Activated CD4-positive, alpha-beta T cell treated with anti-CD3 and anti-CD28 coated beads, Interleukin-2, amount 10 ng/mL, durations not matched to agents 24 days and 14 days (primary cell): ENCODE measurements around the gene DDHD1. TPM values are rescaled to one million over a fixed set of nuclear protein-coding genes. Genes with fewer than 3 reads are reported as not detected.

ENCODE experiments used
- DNase-seq: peaks from one replicate; pipeline ENCODE4 v3.0.0; 2022
- H3K27ac Mint-ChIP-seq: one replicate; pipeline ENCODE4 v1.8.0; 2022; ENCODE audit warnings: mild to moderate bottlenecking, mixed read lengths
- H3K27me3 Mint-ChIP-seq: one replicate; pipeline ENCODE4 v1.8.0; 2022; ENCODE audit warnings: mixed read lengths
- H3K36me3 Mint-ChIP-seq: one replicate; pipeline ENCODE4 v1.8.0; 2022; ENCODE audit warnings: low read depth, mild to moderate bottlenecking, mixed read lengths
- H3K4me1 Mint-ChIP-seq: one replicate; pipeline ENCODE4 v1.8.0; 2021; ENCODE audit warnings: mixed read lengths
- H3K4me3 Mint-ChIP-seq: one replicate; pipeline ENCODE4 v1.8.0; 2022; ENCODE audit warnings: mild to moderate bottlenecking, moderate library complexity, mixed read lengths
- H3K9me3 Mint-ChIP-seq: one replicate; pipeline ENCODE4 v1.8.0; 2021; ENCODE audit warnings: mixed read lengths
- intact Hi-C: fragments of 100-400 bp; cut with micrococcal nuclease; formaldehyde crosslinking; loops from one replicate; pipeline ENCODE4 v1.15.1; 2023
- total RNA-seq: library from RNA; stranded (reverse); gene quantifications from 2 replicates; pipeline ENCODE4 v1.2.3, GENCODE V29; 2022

DDHD1 gene
- total RNA-seq, 1 donor from 2014 or later = 70.2 TPM

DNA sequence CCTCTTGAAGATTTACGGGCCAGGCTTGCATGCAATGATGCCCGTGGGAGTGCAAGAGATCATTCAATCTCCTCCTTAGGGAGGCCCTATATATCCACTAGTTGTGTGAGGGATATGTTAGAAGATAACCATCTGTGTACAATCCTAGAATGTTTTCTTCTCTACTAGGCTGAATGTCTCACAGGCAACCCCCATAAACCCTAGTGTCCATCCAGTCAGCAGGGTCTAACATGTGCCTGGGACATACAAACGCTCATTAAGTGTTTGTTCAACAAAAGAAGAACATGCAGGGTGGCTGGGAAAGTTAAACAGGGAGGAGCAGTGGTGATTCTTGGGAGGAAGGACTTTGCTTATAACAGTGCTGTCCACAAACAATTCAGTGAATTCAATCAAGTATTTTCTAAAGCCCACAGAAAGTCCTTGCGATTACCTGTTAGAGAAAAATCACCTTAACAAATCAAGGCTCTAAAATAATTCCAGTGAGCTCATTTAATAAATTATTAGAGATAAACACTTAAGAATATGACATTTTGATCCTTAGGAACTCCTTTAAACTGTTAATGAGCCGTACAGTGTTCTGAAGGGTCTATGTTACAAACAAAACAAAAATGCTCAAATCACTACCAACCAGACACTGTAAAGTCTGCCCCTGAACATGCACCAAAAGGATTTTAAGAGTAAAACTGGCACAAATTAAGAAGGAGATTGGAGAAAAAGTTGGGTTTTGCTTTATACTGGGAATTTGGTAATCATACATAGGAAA, 105.6 kb downstream of the DDHD1 start:
- no peak overlapping the region for H3K27ac Mint-ChIP-seq
- DNase-seq = no peak
- no peaks in the 10 kb centered on the region for H3K9me3 Mint-ChIP-seq
- no peaks in the 10 kb centered on the region for H3K27me3 Mint-ChIP-seq
- H3K4me1 Mint-ChIP-seq = peaks cover 4% of the 10 kb centered on the region
- peaks cover 55% of the 10 kb centered on the region for H3K36me3 Mint-ChIP-seq
- intact Hi-C loops = no loop called here
- H3K4me3 Mint-ChIP-seq = no peak overlapping the region

DNA sequence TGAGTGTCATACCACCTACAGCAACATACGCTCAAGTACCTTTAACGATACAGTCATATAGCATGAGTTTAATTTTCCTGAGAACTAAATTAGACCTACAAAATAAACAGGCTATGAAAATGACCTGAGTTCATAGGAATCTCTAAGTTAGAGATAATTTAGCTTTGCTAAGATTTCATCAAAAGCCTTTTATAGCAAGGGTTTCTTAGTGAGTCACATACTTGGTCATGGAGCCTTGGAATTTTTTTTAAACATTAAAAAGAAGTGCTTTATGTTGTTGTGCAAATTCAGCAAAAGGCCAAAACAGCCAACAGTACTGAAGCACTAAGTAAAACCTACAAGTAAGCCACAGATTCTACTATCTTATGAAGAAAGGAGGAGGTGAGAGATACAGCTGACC, 108.6 kb downstream of the DDHD1 start:
- Mint-ChIP-seq H3K27me3 (no peaks in the 10 kb centered on the region), H3K4me3 (no peak overlapping the region), H3K36me3 (peaks cover 62% of the 10 kb centered on the region), H3K27ac (no peak overlapping the region), H3K9me3 (peaks cover 6% of the 10 kb centered on the region), H3K4me1 (peaks cover 7% of the 10 kb centered on the region)
- intact Hi-C loops = no loop called here
- no peak for DNase-seq

DNA sequence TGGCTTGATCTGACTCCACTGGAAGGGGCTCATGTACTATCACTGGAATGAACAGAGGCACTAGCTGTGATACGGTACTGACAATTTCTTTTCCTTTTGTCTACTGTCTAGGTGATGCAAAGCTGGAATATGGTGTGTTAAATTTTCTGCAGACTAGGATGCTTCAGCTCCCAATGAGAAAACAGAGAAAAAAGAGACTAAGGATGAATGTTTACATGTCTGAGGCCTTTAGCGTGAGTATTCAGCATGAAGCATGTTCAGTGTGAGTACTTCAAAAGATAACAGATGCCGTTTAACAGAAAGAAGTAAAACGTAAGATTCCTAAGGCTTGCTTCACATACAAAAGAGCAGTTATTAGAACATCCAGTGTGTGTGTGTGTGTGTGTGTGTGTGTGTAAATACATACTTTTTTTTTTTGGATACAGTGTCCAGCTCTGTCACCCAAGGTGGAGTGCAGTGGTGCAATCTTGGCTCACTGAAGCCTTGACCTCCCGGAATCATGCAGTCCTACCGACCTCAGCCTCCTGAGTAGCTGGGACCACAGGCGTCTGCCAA, 110.0 kb downstream of the DDHD1 start:
- peaks cover 66% of the 10 kb centered on the region for H3K36me3 Mint-ChIP-seq
- peaks cover 6% of the 10 kb centered on the region for H3K9me3 Mint-ChIP-seq
- no peak overlapping the region for H3K27ac Mint-ChIP-seq
- peaks cover 10% of the 10 kb centered on the region for H3K4me1 Mint-ChIP-seq
- no peak for DNase-seq
- intact Hi-C loops = no loop called here
- H3K4me3 Mint-ChIP-seq = no peak overlapping the region
- H3K27me3 Mint-ChIP-seq = no peaks in the 10 kb centered on the region

DNA sequence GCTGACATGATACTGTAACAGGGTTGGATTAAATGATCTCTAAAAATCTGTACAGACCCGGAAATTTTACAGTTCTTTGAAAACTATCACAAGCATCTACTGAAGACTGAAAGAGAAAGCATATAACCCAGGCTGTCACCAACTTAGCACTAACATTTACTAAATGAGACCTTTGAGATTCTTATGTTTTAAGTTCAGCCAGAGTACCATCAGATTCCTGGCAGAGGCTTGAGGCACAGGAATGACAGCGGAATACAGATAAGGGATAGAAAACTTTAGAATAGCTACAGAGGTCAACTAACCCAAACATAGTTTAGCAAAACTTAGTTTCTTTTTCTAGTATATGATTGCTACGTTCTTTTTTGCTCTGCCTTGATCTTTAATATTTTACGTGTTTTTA, 110.6 kb downstream of the DDHD1 start:
- H3K27ac Mint-ChIP-seq = no peak overlapping the region
- H3K4me3 Mint-ChIP-seq = no peak overlapping the region
- H3K9me3 Mint-ChIP-seq = peaks cover 6% of the 10 kb centered on the region
- no peaks in the 10 kb centered on the region for H3K27me3 Mint-ChIP-seq
- peaks cover 70% of the 10 kb centered on the region for H3K36me3 Mint-ChIP-seq
- intact Hi-C loops = no loop called here
- H3K4me1 Mint-ChIP-seq = peaks cover 10% of the 10 kb centered on the region
- no peak for DNase-seq

GRCh38 chr14:53041067-53041466, 112.1 kb downstream of the DDHD1 start:
- peaks cover 11% of the 10 kb centered on the region for H3K9me3 Mint-ChIP-seq
- peaks cover 73% of the 10 kb centered on the region for H3K36me3 Mint-ChIP-seq
- no peak for DNase-seq
- H3K27ac Mint-ChIP-seq = no peak overlapping the region
- intact Hi-C loops = no loop called here
- peaks cover 10% of the 10 kb centered on the region for H3K4me1 Mint-ChIP-seq
- no peaks in the 10 kb centered on the region for H3K27me3 Mint-ChIP-seq
- H3K4me3 Mint-ChIP-seq = no peak overlapping the region

GRCh38 chr14:53038629-53039028, 114.5 kb downstream of the DDHD1 start:
- peaks cover 11% of the 10 kb centered on the region for H3K9me3 Mint-ChIP-seq
- no peak for DNase-seq
- H3K27ac Mint-ChIP-seq = no peak overlapping the region
- intact Hi-C loops = no loop called here
- no peak overlapping the region for H3K4me3 Mint-ChIP-seq
- H3K36me3 Mint-ChIP-seq = peaks cover 81% of the 10 kb centered on the region
- H3K27me3 Mint-ChIP-seq = no peaks in the 10 kb centered on the region
- H3K4me1 Mint-ChIP-seq = peaks cover 18% of the 10 kb centered on the region

DNA sequence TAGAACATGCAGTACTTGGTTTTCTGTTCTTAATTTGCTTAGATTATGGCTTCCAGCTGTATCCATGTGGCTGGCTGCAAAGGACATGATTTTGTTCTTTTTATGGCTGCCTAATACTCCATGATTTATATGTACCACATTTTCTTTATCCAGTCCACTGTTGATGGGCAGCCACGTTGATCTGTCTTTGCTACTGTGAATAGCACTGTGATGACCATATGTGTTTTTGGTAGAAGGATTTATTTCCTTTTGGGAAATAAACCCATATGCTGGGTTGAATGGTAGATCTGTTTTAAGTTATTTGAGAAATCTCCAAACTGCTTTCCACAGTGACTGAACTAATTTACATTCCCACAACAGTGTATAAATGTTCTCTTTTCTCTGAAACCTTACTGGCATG, 116.1 kb downstream of the DDHD1 start:
- Mint-ChIP-seq H3K4me3 (no peak overlapping the region), H3K36me3 (peaks cover 79% of the 10 kb centered on the region), H3K4me1 (peaks cover 18% of the 10 kb centered on the region), H3K27ac (no peak overlapping the region), H3K27me3 (no peaks in the 10 kb centered on the region), H3K9me3 (peaks cover 15% of the 10 kb centered on the region)
- intact Hi-C loops = no loop called here
- DNase-seq = no peak

DNA sequence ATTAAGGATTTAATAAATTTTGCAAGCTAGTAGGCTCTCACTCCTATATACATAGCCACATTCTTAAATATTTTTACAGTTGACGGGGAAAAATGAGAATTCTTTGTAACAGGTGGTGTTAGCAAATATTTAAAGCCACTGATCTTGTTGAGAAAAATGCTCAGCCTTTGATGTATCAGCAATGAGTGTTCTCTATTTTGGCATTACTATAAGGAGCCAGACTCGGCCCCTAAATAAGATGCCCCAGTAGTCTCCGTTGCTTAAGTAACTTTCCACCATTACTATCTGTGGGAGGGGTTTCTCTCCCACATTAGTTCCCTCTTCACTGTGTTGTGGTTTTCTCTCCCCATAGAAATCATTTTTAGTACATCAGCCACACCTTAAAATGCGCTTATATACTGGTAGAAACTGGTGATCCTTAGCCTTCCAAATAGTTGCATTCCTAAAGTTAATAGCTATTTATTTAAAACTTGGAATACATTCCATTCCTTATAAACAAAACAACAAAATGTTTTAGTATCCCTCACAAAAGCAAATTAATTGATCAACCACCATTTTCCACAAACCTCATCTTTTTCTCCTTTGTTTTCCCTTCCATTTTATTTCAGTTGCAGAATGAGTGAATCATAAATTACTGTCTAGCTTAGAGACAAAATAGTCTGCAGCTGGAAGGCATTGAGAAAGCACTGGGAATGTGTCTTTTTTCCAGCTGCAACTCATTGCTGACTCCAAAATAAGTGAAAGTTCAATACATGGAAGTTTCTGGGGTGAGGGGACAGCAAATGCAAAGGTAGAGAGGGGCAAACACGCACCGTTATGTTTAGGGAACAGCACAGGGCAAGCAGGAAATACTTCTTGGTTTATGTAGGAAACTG, 117.5 kb downstream of the DDHD1 start:
- Mint-ChIP-seq H3K4me3 (no peak overlapping the region), H3K9me3 (peaks cover 15% of the 10 kb centered on the region), H3K4me1 (peaks cover 28% of the 10 kb centered on the region), H3K27me3 (no peaks in the 10 kb centered on the region), H3K27ac (no peak overlapping the region), H3K36me3 (peaks cover 72% of the 10 kb centered on the region)
- intact Hi-C loops = no loop called here
- DNase-seq = no peak

- no peak for DNase-seq
- Mint-ChIP-seq H3K9me3 (peaks cover 15% of the 10 kb centered on the region), H3K27ac (no peak overlapping the region), H3K36me3 (peaks cover 72% of the 10 kb centered on the region), H3K4me1 (peaks cover 26% of the 10 kb centered on the region), H3K4me3 (no peak overlapping the region), H3K27me3 (no peaks in the 10 kb centered on the region)
- intact Hi-C loops = no loop called here
These were observed 118.4 kb downstream of the DDHD1 start for GRCh38 chr14:53034688-53035230.

GRCh38 chr14:53034036-53034435, 119.1 kb downstream of the DDHD1 start:
- intact Hi-C loops = no loop called here
- Mint-ChIP-seq H3K4me1 (peaks cover 22% of the 10 kb centered on the region), H3K27ac (no peak overlapping the region), H3K27me3 (no peaks in the 10 kb centered on the region), H3K9me3 (peaks cover 18% of the 10 kb centered on the region), H3K36me3 (peaks cover 69% of the 10 kb centered on the region), H3K4me3 (no peak overlapping the region)
- no peak for DNase-seq

DNA sequence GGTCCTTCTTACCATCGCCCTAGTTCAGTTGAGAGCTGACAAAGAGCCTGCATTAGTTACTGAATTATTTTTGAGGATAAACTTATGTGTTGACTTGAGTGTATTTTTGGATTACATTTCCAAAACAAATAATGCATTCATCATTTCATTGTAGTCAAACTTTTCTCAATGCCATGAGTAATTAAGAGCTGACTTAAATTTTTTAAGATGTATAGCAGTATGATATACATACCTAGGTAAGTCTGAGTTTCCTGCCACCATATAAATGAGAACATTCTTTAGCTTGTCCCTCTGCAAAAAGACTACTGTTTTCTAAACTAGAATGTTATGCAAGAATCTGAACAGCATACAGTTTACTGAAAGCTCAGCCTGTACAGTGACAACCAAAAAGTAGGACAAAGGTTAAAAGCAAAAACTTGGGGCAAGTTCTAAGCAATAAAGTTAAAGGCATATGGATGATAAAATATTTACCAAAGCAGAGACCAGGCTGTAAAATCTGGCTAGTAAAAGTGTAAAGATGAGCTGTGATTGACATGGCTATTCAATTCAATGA, 120.2 kb downstream of the DDHD1 start:
- Mint-ChIP-seq H3K27me3 (no peaks in the 10 kb centered on the region), H3K27ac (no peak overlapping the region), H3K36me3 (peaks cover 64% of the 10 kb centered on the region), H3K4me1 (peaks cover 30% of the 10 kb centered on the region), H3K4me3 (no peak overlapping the region), H3K9me3 (peaks cover 22% of the 10 kb centered on the region)
- DNase-seq = no peak
- intact Hi-C loops = no loop called here

DNA sequence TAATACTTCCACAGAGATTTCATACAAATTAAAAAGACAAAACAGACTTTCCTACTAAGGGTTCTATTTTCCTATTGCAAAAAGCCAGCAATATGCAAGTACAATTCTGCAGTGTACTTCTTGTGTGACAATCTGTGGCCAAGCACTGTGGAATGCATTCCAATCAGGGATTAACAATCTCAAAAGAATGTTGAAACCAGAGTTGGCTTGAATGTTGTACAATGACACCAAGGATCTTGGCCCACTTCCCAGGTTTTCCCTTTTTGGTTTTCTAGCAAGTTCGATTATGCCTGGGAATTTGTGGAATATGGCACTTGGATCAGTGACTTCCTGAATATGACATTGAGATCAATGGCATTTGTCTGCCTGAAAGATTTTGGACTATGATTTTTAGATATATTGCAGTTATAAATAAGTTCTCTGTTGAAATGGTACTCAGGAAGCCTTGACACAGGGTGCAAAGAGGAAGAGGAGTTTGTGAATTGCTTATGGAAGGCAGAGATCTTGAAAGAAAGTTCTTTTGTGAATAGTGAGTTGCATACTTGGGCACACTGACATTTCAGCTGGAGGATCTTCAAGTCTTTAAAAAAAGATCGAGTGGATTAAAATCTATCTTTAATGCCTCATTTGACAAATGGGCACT, 120.8 kb downstream of the DDHD1 start:
- peaks cover 37% of the 10 kb centered on the region for H3K4me1 Mint-ChIP-seq
- H3K4me3 Mint-ChIP-seq = no peak overlapping the region
- intact Hi-C loops = no loop called here
- peaks cover 26% of the 10 kb centered on the region for H3K9me3 Mint-ChIP-seq
- no peak for DNase-seq
- H3K36me3 Mint-ChIP-seq = peaks cover 64% of the 10 kb centered on the region
- H3K27ac Mint-ChIP-seq = no peak overlapping the region
- no peaks in the 10 kb centered on the region for H3K27me3 Mint-ChIP-seq

DNA sequence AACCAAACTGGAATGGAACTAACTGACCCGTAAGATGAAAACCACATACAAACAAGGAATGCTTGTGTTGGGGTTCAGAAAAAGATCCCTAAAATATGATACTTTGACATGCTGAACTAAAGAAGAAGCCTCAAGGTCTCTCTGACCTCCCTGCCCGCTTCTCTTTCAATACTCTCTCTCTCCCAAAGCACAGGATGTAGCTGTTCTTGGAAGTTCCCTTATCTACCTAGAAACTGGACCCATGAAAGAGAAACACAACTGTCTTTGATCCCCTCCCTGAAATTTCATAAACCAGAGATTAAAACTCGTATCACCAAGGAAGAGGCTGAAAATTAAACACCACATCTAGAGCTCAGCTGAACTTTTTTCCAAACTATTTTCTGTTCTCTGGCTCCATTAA, 125.6 kb downstream of the DDHD1 start:
- intact Hi-C loops = no loop called here
- Mint-ChIP-seq H3K4me3 (peak overlapping the region; percentile 68), H3K4me1 (peaks cover 32% of the 10 kb centered on the region), H3K9me3 (peaks cover 25% of the 10 kb centered on the region), H3K36me3 (peaks cover 47% of the 10 kb centered on the region), H3K27me3 (no peaks in the 10 kb centered on the region), H3K27ac (peak overlapping the region; percentile 72)
- no peak for DNase-seq
